ENCODE results near the gene DCN.

Gene DCN, protein sequence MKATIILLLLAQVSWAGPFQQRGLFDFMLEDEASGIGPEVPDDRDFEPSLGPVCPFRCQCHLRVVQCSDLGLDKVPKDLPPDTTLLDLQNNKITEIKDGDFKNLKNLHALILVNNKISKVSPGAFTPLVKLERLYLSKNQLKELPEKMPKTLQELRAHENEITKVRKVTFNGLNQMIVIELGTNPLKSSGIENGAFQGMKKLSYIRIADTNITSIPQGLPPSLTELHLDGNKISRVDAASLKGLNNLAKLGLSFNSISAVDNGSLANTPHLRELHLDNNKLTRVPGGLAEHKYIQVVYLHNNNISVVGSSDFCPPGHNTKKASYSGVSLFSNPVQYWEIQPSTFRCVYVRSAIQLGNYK
- total RNA-seq = 0 to 0.17 (median 0) reads per million in 3 donors

DNA sequence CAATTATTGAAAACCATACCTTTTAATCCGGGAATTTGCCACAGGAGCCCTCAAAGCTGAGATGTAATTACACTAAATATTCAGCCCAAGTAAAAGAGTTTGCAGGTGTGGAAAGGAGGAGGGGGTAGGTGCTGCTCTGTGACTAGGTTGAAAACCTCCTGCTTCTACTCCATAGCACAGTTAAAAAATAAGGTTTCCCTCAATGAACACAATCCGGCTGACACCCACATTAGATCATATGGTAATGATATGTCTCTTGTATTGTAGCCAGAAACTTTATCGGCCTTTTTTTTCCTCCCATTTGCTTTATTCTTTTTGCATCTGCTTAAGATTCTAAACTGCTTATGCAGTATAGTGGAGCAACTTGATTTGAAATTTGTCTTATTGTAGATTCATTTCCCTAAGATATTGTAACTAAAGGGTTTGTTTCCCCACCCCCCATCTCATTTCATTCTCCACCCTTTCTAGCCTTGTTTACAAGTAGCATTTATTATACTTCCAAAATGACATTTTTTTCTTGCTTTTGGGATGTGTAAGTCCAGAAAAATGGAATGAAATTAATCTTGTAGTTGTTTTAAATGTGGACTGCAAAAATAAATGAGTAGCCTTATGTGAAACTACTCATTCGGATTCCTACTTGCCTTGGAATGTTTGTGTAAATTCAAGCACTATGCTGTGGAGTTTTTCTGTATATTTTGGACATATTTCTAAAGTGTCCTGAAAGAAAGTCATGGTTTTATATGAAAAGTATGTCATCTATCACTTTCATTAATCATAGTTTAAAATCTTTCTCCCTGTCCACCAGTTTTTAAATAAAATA lies at the start of gene DCN:
DCN (minus strand) TSS at position 182 of the 820 bp plus-strand sequence. CDS start 4,265 bp downstream, outside the sequence.
- Histone ChIP-seq H3K4me3 (ENCODE audit: insufficient read depth, low read depth, low read length, poor library complexity, severe bottlenecking) (no peak within 1 kb of the TSS), H3K27ac (ENCODE audit: insufficient read depth, low read length, poor library complexity, severe bottlenecking) (no peak within 1 kb of the TSS)

DNA sequence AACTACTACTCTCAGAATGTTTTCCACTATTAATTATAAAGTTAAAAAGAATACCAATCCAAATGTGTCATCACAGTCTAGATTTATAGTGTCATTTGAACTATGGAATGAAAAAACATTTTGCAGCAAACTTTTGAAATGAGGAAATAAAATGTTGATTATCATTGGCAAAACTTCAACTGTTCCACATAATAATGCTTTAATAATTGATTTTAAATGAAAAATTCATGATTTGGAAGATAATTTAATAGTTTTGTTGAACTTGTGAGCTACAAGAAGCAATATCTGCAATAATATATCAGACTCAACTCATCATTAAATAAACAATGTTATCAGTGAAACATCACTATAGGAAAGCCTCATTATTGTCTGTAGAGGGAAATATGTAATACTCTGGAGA lies 48.2 kb upstream of the DCN start:
- no peaks in the 10 kb centered on the region for H3K36me3 ChIP-seq (ENCODE audit: control insufficient read depth, insufficient read depth, low read length)

More for the DNA sequence above, at the start of gene DCN:
- Histone ChIP-seq H3K9me3 (ENCODE audit: control insufficient read depth, low read length) (no peaks in the 10 kb centered on the region), H3K36me3 (ENCODE audit: control insufficient read depth, insufficient read depth, low read length) (no peaks in the 10 kb centered on the region), H3K27me3 (replicated peaks; ENCODE audit: control insufficient read depth, insufficient read depth, low read length, poor library complexity, severe bottlenecking) (no peaks in the 10 kb centered on the region), H3K4me1 (ENCODE audit: control insufficient read depth, insufficient read depth, low read length, poor library complexity, severe bottlenecking) (no peaks in the 10 kb centered on the region)
- no peak for DNase-seq

DNA sequence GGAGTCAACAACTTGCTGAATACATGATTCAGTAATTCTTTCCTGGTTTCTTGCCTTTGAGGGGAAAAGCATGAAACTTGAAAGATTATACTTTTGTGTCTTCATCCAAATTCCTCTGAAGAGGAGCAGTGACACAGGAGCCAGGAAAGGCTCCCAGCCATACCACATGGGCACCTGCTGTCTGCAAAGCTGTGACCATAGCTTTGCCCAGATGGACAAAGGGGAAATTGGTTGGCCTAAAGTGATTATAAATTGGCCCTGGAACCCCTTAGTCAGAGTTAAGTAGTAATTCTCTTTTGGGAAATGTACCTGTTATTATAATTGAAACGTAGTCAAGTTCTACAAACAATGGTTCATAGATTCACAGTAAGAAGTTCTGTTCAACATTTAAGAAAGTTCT lies 44.3 kb upstream of the DCN start:
- H3K27me3 ChIP-seq (replicated peaks; ENCODE audit: control insufficient read depth, insufficient read depth, low read length, poor library complexity, severe bottlenecking) = no peaks in the 10 kb centered on the region
- no peak overlapping the region for H3K4me3 ChIP-seq (ENCODE audit: insufficient read depth, low read depth, low read length, poor library complexity, severe bottlenecking)
- no peaks in the 10 kb centered on the region for H3K9me3 ChIP-seq (ENCODE audit: control insufficient read depth, low read length)
- DNase-seq = no peak
- no peaks in the 10 kb centered on the region for H3K4me1 ChIP-seq (ENCODE audit: control insufficient read depth, insufficient read depth, low read length, poor library complexity, severe bottlenecking)
- no peaks in the 10 kb centered on the region for H3K36me3 ChIP-seq (ENCODE audit: control insufficient read depth, insufficient read depth, low read length)
- H3K27ac ChIP-seq (ENCODE audit: insufficient read depth, low read length, poor library complexity, severe bottlenecking) = no peak overlapping the region

More for the DNA sequence above, 48.2 kb upstream of the DCN start:
- no peaks in the 10 kb centered on the region for H3K4me1 ChIP-seq (ENCODE audit: control insufficient read depth, insufficient read depth, low read length, poor library complexity, severe bottlenecking)
- no peaks in the 10 kb centered on the region for H3K27me3 ChIP-seq (replicated peaks; ENCODE audit: control insufficient read depth, insufficient read depth, low read length, poor library complexity, severe bottlenecking)
- DNase-seq = no peak
- H3K9me3 ChIP-seq (ENCODE audit: control insufficient read depth, low read length) = no peaks in the 10 kb centered on the region
- H3K4me3 ChIP-seq (ENCODE audit: insufficient read depth, low read depth, low read length, poor library complexity, severe bottlenecking) = no peak overlapping the region
- no peak overlapping the region for H3K27ac ChIP-seq (ENCODE audit: insufficient read depth, low read length, poor library complexity, severe bottlenecking)

DNA sequence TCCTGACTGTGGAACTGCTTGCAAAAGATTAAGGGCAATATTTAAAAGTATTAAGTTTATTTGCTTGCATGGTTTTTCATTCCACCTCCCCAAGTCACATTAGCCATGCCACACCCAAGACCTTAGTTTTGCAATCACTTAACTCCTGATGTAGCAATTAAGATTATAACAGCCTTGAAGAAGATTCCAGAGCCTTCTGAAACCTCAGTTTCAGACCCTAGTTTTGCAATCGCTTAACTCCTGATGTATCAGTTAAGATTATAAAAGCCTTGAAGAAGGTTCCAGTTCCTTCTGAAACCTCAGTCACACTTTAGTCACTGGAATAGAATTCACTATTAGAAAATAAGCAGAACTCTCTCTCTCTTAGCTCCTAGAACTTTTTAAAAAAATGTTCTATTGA lies 42.7 kb upstream of the DCN start:
- Histone ChIP-seq H3K9me3 (ENCODE audit: control insufficient read depth, low read length) (no peaks in the 10 kb centered on the region), H3K27ac (ENCODE audit: insufficient read depth, low read length, poor library complexity, severe bottlenecking) (no peak overlapping the region), H3K36me3 (ENCODE audit: control insufficient read depth, insufficient read depth, low read length) (no peaks in the 10 kb centered on the region), H3K4me1 (ENCODE audit: control insufficient read depth, insufficient read depth, low read length, poor library complexity, severe bottlenecking) (no peaks in the 10 kb centered on the region), H3K4me3 (ENCODE audit: insufficient read depth, low read depth, low read length, poor library complexity, severe bottlenecking) (no peak overlapping the region), H3K27me3 (replicated peaks; ENCODE audit: control insufficient read depth, insufficient read depth, low read length, poor library complexity, severe bottlenecking) (no peaks in the 10 kb centered on the region)
- DNase-seq = no peak

DNA sequence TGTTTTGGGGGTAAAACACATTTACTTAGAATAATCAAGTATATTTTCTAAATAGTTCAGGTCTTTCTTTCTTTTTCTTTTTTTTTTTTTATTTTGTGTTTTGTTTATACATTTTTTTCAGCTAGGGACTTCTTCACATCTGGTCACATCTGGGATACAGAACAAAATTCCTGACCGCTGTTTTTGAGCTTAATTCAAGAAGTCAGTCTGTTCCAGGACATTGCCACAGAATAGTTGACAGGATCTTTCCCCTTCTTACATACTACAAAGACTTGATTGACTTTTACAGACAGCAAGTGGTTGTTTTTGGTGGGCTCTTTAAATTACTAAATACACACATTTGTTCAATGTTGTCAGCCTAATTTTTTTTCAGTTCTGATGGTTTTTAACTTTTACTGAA lies 41.8 kb upstream of the DCN start:
- H3K27ac ChIP-seq (ENCODE audit: insufficient read depth, low read length, poor library complexity, severe bottlenecking) = no peak overlapping the region
- H3K9me3 ChIP-seq (ENCODE audit: control insufficient read depth, low read length) = no peaks in the 10 kb centered on the region
- H3K4me1 ChIP-seq (ENCODE audit: control insufficient read depth, insufficient read depth, low read length, poor library complexity, severe bottlenecking) = no peaks in the 10 kb centered on the region
- H3K27me3 ChIP-seq (replicated peaks; ENCODE audit: control insufficient read depth, insufficient read depth, low read length, poor library complexity, severe bottlenecking) = no peaks in the 10 kb centered on the region
- H3K36me3 ChIP-seq (ENCODE audit: control insufficient read depth, insufficient read depth, low read length) = no peaks in the 10 kb centered on the region
- H3K4me3 ChIP-seq (ENCODE audit: insufficient read depth, low read depth, low read length, poor library complexity, severe bottlenecking) = no peak overlapping the region
- DNase-seq = no peak

DNA sequence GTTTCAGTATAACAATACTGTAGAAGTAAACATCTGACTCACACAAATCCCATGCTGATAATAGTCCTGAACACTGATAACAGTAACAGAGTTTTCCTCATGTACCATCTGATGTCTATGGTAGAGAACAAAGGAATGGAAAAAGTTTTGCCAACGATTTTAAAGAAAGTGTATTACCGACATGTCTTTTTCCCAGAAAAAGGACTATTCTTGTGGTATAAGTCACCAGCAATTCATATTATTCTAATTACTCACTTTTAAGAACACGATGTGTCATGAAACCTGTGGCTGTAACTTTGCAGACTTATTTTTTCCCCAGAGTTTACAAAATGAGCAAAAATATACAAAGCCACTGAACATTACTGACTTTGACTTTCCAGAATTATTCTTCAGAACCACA lies 40.1 kb upstream of the DCN start:
- H3K27ac ChIP-seq (ENCODE audit: insufficient read depth, low read length, poor library complexity, severe bottlenecking) = no peak overlapping the region
- no peaks in the 10 kb centered on the region for H3K27me3 ChIP-seq (replicated peaks; ENCODE audit: control insufficient read depth, insufficient read depth, low read length, poor library complexity, severe bottlenecking)
- H3K36me3 ChIP-seq (ENCODE audit: control insufficient read depth, insufficient read depth, low read length) = no peaks in the 10 kb centered on the region
- no peak overlapping the region for H3K4me3 ChIP-seq (ENCODE audit: insufficient read depth, low read depth, low read length, poor library complexity, severe bottlenecking)
- no peak for DNase-seq
- H3K9me3 ChIP-seq (ENCODE audit: control insufficient read depth, low read length) = no peaks in the 10 kb centered on the region
- H3K4me1 ChIP-seq (ENCODE audit: control insufficient read depth, insufficient read depth, low read length, poor library complexity, severe bottlenecking) = no peaks in the 10 kb centered on the region

DNA sequence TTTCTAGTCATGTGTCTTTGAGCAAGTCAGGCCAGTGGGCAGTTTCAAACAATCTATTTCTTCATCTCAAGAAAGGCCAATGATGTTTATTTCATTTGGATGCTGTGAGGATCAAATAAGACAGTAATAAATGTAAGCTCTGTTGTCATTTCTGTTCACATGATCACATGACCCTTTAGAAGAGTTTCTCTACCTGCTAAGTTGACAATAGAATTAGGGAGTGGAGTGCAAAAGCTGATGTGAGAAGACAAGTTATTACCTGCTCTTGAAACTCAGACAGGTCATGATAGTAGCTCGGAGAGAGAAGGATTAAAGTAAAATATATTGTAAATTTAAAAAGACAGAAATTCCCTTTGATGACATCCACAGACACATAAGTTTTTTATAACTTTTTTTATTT lies 37.3 kb upstream of the DCN start:
- Histone ChIP-seq H3K27me3 (replicated peaks; ENCODE audit: control insufficient read depth, insufficient read depth, low read length, poor library complexity, severe bottlenecking) (no peaks in the 10 kb centered on the region), H3K4me1 (ENCODE audit: control insufficient read depth, insufficient read depth, low read length, poor library complexity, severe bottlenecking) (no peaks in the 10 kb centered on the region), H3K4me3 (ENCODE audit: insufficient read depth, low read depth, low read length, poor library complexity, severe bottlenecking) (no peak overlapping the region), H3K27ac (ENCODE audit: insufficient read depth, low read length, poor library complexity, severe bottlenecking) (no peak overlapping the region), H3K9me3 (ENCODE audit: control insufficient read depth, low read length) (no peaks in the 10 kb centered on the region), H3K36me3 (ENCODE audit: control insufficient read depth, insufficient read depth, low read length) (no peaks in the 10 kb centered on the region)
- no peak for DNase-seq

DNA sequence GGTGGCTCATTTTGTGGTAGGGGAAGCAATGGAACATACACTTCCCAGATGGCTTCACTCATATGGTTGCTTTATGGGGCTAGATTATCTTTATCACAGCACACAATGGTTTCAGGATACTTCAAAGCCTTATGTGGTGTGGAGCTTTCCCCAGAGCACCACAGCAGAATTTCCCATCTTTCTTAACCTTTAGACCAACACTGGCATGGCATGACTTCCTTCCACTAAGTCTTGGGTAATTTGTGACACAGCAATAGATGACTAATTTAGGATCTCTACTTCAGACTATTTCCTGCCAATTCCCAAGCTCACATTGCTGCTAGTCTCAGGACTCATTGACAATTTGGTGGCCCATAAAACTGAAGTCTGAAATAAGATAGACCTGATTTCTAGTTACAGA lies 36.9 kb upstream of the DCN start:
- Histone ChIP-seq H3K36me3 (ENCODE audit: control insufficient read depth, insufficient read depth, low read length) (no peaks in the 10 kb centered on the region), H3K4me3 (ENCODE audit: insufficient read depth, low read depth, low read length, poor library complexity, severe bottlenecking) (no peak overlapping the region), H3K27ac (ENCODE audit: insufficient read depth, low read length, poor library complexity, severe bottlenecking) (no peak overlapping the region), H3K9me3 (ENCODE audit: control insufficient read depth, low read length) (no peaks in the 10 kb centered on the region), H3K27me3 (replicated peaks; ENCODE audit: control insufficient read depth, insufficient read depth, low read length, poor library complexity, severe bottlenecking) (no peaks in the 10 kb centered on the region), H3K4me1 (ENCODE audit: control insufficient read depth, insufficient read depth, low read length, poor library complexity, severe bottlenecking) (no peaks in the 10 kb centered on the region)
- no peak for DNase-seq

DNA sequence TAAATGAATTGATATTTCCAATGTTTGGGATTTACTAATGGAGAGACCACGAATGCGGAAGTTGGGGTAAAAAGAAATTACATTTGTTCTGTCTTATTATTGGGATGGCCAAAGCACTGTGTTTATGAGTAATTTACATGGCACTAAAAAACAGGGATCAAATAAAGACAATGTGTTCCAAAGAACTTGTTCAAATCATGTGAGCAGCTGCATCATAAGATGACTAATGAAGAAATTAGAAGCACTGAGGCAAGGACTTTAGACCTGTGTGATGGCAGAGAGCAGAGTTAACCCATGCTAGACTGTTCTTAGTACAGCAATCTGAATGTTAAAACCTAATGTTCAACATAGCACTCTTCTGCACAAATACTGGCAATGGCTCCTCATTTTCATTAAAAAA lies 34.3 kb upstream of the DCN start:
- no peaks in the 10 kb centered on the region for H3K36me3 ChIP-seq (ENCODE audit: control insufficient read depth, insufficient read depth, low read length)
- no peak for DNase-seq
- no peak overlapping the region for H3K4me3 ChIP-seq (ENCODE audit: insufficient read depth, low read depth, low read length, poor library complexity, severe bottlenecking)
- no peaks in the 10 kb centered on the region for H3K27me3 ChIP-seq (replicated peaks; ENCODE audit: control insufficient read depth, insufficient read depth, low read length, poor library complexity, severe bottlenecking)
- no peaks in the 10 kb centered on the region for H3K9me3 ChIP-seq (ENCODE audit: control insufficient read depth, low read length)
- H3K27ac ChIP-seq (ENCODE audit: insufficient read depth, low read length, poor library complexity, severe bottlenecking) = no peak overlapping the region
- H3K4me1 ChIP-seq (ENCODE audit: control insufficient read depth, insufficient read depth, low read length, poor library complexity, severe bottlenecking) = no peaks in the 10 kb centered on the region

DNA sequence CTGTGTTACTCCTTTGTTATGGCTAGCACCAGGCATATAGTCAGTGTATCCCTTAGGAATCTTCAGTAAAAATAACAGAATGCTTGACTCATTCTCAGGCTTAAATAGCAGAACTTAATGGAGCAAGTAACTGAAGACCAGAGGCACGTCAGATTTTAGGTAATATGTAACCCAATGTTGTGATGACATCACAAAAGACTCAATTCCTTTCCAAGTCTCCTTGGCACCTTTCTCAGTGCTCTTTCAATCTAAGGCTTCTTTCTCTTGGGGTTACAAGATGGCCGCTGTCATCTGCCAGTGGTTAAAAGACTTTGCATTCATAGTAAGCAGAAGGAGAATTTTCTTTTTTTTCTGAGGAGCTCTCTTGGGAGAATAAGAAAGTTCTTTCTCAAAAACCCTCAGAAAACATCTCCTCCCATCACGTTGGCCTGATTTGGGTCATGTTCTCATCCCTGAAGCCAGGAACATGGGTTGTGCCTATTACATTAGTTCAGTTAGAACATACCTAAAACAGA lies 33.4 kb upstream of the DCN start:
- Histone ChIP-seq H3K27ac (ENCODE audit: insufficient read depth, low read length, poor library complexity, severe bottlenecking) (no peak overlapping the region), H3K27me3 (replicated peaks; ENCODE audit: control insufficient read depth, insufficient read depth, low read length, poor library complexity, severe bottlenecking) (no peaks in the 10 kb centered on the region), H3K4me1 (ENCODE audit: control insufficient read depth, insufficient read depth, low read length, poor library complexity, severe bottlenecking) (no peaks in the 10 kb centered on the region), H3K4me3 (ENCODE audit: insufficient read depth, low read depth, low read length, poor library complexity, severe bottlenecking) (no peak overlapping the region), H3K9me3 (ENCODE audit: control insufficient read depth, low read length) (no peaks in the 10 kb centered on the region), H3K36me3 (ENCODE audit: control insufficient read depth, insufficient read depth, low read length) (no peaks in the 10 kb centered on the region)
- no peak for DNase-seq

Measured in effector memory CD4-positive, alpha-beta T cell (primary cell).